Mesendoderm (in vitro differentiated cells): ENCODE measurements around the gene SYTL5.

Experiments used
- DNase-seq: peaks from one replicate; pipeline ENCODE4 v3.0.0; 2013
- H2AK5ac ChIP-seq: 2 replicates; pipeline ENCODE4 v1.6.1; 2013; ENCODE audit warnings: low read length, inconsistent platforms
- H2BK120ac ChIP-seq: 2 replicates; pipeline ENCODE4 v1.6.1; 2013; ENCODE audit warnings: low read depth, mild to moderate bottlenecking, low read length, moderate library complexity, mixed read lengths
- H2BK15ac ChIP-seq: replicated peaks from 2 replicates; pipeline ENCODE4 v1.6.1; 2013; ENCODE audit warnings: low read depth, mild to moderate bottlenecking, moderate library complexity
- H2BK5ac ChIP-seq: 2 replicates; pipeline ENCODE4 v1.6.1; 2013; ENCODE audit warnings: low read length, inconsistent platforms
- H3K18ac ChIP-seq: 2 replicates; pipeline ENCODE4 v1.6.1; 2013; ENCODE audit warnings: mild to moderate bottlenecking, low read length, mixed read lengths
- H3K23ac ChIP-seq: one replicate; pipeline ENCODE4 v1.6.1; 2013; ENCODE audit warnings: low read length
- H3K27ac ChIP-seq: 2 replicates; pipeline ENCODE4 v1.5.1; 2013; ENCODE audit warnings: low read depth, mild to moderate bottlenecking, inconsistent platforms, low read length, moderate library complexity
- H3K27me3 ChIP-seq: 2 replicates; pipeline ENCODE4 v1.6.1; 2013; ENCODE audit warnings: low read length, control low read depth, mild to moderate bottlenecking, inconsistent platforms; ENCODE audit not compliant: insufficient read depth, poor library complexity
- H3K36me3 ChIP-seq: 2 replicates; pipeline ENCODE4 v1.6.1; 2013; ENCODE audit warnings: low read length, inconsistent platforms; ENCODE audit not compliant: control insufficient read depth, insufficient read depth
- H3K4ac ChIP-seq: one replicate; pipeline ENCODE4 v1.6.1; 2013; ENCODE audit warnings: low read depth, mild to moderate bottlenecking, low read length, moderate library complexity
- H3K4me1 ChIP-seq: 2 replicates; pipeline ENCODE4 v1.6.1; 2013; ENCODE audit warnings: low read depth, low read length, inconsistent platforms; ENCODE audit not compliant: control insufficient read depth
- H3K4me2 ChIP-seq: 2 replicates; pipeline ENCODE4 v1.6.1; 2013; ENCODE audit warnings: low read length
- H3K4me3 ChIP-seq: 2 replicates; pipeline ENCODE4 v1.5.1; 2013; ENCODE audit warnings: mild to moderate bottlenecking, low read length
- H3K56ac ChIP-seq: one replicate; pipeline ENCODE4 v1.6.1; 2013; ENCODE audit warnings: low read length
- H3K79me1 ChIP-seq: 2 replicates; pipeline ENCODE4 v1.6.1; 2013; ENCODE audit warnings: low read length, inconsistent platforms
- H3K79me2 ChIP-seq: 2 replicates; pipeline ENCODE4 v1.6.1; 2013; ENCODE audit warnings: mild to moderate bottlenecking, low read length; ENCODE audit not compliant: control insufficient read depth, insufficient read depth
- H3K9ac ChIP-seq: 2 replicates; pipeline ENCODE4 v1.6.1; 2013; ENCODE audit warnings: low read length, inconsistent platforms
- H4K5ac ChIP-seq: one replicate; pipeline ENCODE4 v1.6.1; 2013; ENCODE audit warnings: low read length
- H4K8ac ChIP-seq: one replicate; pipeline ENCODE4 v1.6.1; 2013; ENCODE audit warnings: low read depth, mild to moderate bottlenecking, control low read depth, low read length, moderate library complexity
- WGBS: extraction: QIAGEN DNeasy Blood & Tissue Kit; methylation state at CpG from one replicate; pipeline ENCODE4 v1.1.7; 2013; ENCODE audit warnings: low lambda C conversion rate, missing lambda C conversion rate; ENCODE audit not compliant: insufficient coverage; ENCODE audit errors: extremely low coverage; 5-methylcytosine and 5-hydroxymethylcytosine counted together

The SYTL5 gene

GRCh38 chrX:38150993-38151392 is 144.6 kb downstream of the SYTL5 start:
- no peaks in the 10 kb centered on the region for H3K27me3 ChIP-seq
- no peak overlapping the region for H2AK5ac ChIP-seq
- no peak overlapping the region for H2BK15ac ChIP-seq
- H3K23ac ChIP-seq: no peak overlapping the region
- H2BK5ac ChIP-seq: no peak overlapping the region
- no peak for DNase-seq
- no peak overlapping the region for H3K4me3 ChIP-seq
- no peak overlapping the region for H3K4ac ChIP-seq
- no peak overlapping the region for H3K18ac ChIP-seq
- no peak overlapping the region for H3K4me2 ChIP-seq
- no peak overlapping the region for H3K9ac ChIP-seq
- no peaks in the 10 kb centered on the region for H3K79me2 ChIP-seq
- no peaks in the 10 kb centered on the region for H3K79me1 ChIP-seq
- H3K56ac ChIP-seq: no peak overlapping the region
- H3K36me3 ChIP-seq: no peaks in the 10 kb centered on the region
- no CpG with 5 or more reads among the region's 4 CpGs for WGBS
- H4K8ac ChIP-seq: no peak overlapping the region
- no peak overlapping the region for H3K27ac ChIP-seq
- no peaks in the 10 kb centered on the region for H3K4me1 ChIP-seq
- no peak overlapping the region for H2BK120ac ChIP-seq
- no peak overlapping the region for H4K5ac ChIP-seq

- no peak for DNase-seq
- H4K5ac ChIP-seq: no peak overlapping the region
- no peak overlapping the region for H3K27ac ChIP-seq
- H3K4me1 ChIP-seq: no peaks in the 10 kb centered on the region
- WGBS: no CpG with 5 or more reads among the region's 5 CpGs
- H3K18ac ChIP-seq: no peak overlapping the region
- H3K9ac ChIP-seq: no peak overlapping the region
- H3K56ac ChIP-seq: no peak overlapping the region
- no peak overlapping the region for H3K4me3 ChIP-seq
- H4K8ac ChIP-seq: no peak overlapping the region
- no peak overlapping the region for H2BK15ac ChIP-seq
- H2BK5ac ChIP-seq: no peak overlapping the region
- no peaks in the 10 kb centered on the region for H3K27me3 ChIP-seq
- H3K36me3 ChIP-seq: no peaks in the 10 kb centered on the region
- no peaks in the 10 kb centered on the region for H3K79me1 ChIP-seq
- H3K4ac ChIP-seq: no peak overlapping the region
- no peaks in the 10 kb centered on the region for H3K79me2 ChIP-seq
- H3K23ac ChIP-seq: no peak overlapping the region
- no peak overlapping the region for H2AK5ac ChIP-seq
- no peak overlapping the region for H3K4me2 ChIP-seq
- H2BK120ac ChIP-seq: no peak overlapping the region
These were observed 145.1 kb downstream of the SYTL5 start for GRCh38 chrX:38151441-38151840.

GRCh38 chrX:38154340-38154739 is 148.0 kb downstream of the SYTL5 start:
- WGBS: no CpG with 5 or more reads among the region's 5 CpGs
- H3K4me1 ChIP-seq: no peaks in the 10 kb centered on the region
- H3K27ac ChIP-seq: no peak overlapping the region
- H4K5ac ChIP-seq: no peak overlapping the region
- no peak overlapping the region for H3K23ac ChIP-seq
- no peak overlapping the region for H3K4ac ChIP-seq
- no peak overlapping the region for H2BK120ac ChIP-seq
- no peak overlapping the region for H4K8ac ChIP-seq
- H3K79me1 ChIP-seq: no peaks in the 10 kb centered on the region
- H2BK15ac ChIP-seq: no peak overlapping the region
- H3K56ac ChIP-seq: no peak overlapping the region
- no peak overlapping the region for H3K4me2 ChIP-seq
- no peaks in the 10 kb centered on the region for H3K79me2 ChIP-seq
- H3K18ac ChIP-seq: no peak overlapping the region
- H2AK5ac ChIP-seq: no peak overlapping the region
- no peak overlapping the region for H3K9ac ChIP-seq
- no peak for DNase-seq
- no peaks in the 10 kb centered on the region for H3K36me3 ChIP-seq
- no peak overlapping the region for H2BK5ac ChIP-seq
- no peak overlapping the region for H3K4me3 ChIP-seq
- no peaks in the 10 kb centered on the region for H3K27me3 ChIP-seq

GRCh38 chrX:38154818-38155217 is 148.5 kb downstream of the SYTL5 start:
- Histone ChIP-seq H3K79me2 (no peaks in the 10 kb centered on the region), H3K27ac (no peak overlapping the region), H3K4me1 (no peaks in the 10 kb centered on the region), H3K9ac (no peak overlapping the region), H3K4ac (no peak overlapping the region), H3K79me1 (no peaks in the 10 kb centered on the region), H3K18ac (no peak overlapping the region), H3K27me3 (no peaks in the 10 kb centered on the region), H2BK120ac (no peak overlapping the region), H3K4me3 (no peak overlapping the region), H3K36me3 (no peaks in the 10 kb centered on the region), H2BK15ac (no peak overlapping the region), H2AK5ac (no peak overlapping the region), H3K4me2 (no peak overlapping the region), H4K5ac (no peak overlapping the region), H3K23ac (no peak overlapping the region), H4K8ac (no peak overlapping the region), H2BK5ac (no peak overlapping the region), H3K56ac (no peak overlapping the region)
- WGBS: no CpG with 5 or more reads among the region's 2 CpGs
- no peak for DNase-seq

GRCh38 chrX:38156838-38157237 is 150.5 kb downstream of the SYTL5 start:
- no peak overlapping the region for H2BK120ac ChIP-seq
- no peak overlapping the region for H3K9ac ChIP-seq
- no peak overlapping the region for H2BK5ac ChIP-seq
- WGBS: no CpG with 5 or more reads among the region's 7 CpGs
- H2AK5ac ChIP-seq: no peak overlapping the region
- H3K4me1 ChIP-seq: no peaks in the 10 kb centered on the region
- H3K4ac ChIP-seq: no peak overlapping the region
- no peaks in the 10 kb centered on the region for H3K27me3 ChIP-seq
- no peaks in the 10 kb centered on the region for H3K79me1 ChIP-seq
- no peak overlapping the region for H2BK15ac ChIP-seq
- no peak overlapping the region for H3K4me2 ChIP-seq
- no peak overlapping the region for H3K27ac ChIP-seq
- H4K8ac ChIP-seq: no peak overlapping the region
- no peaks in the 10 kb centered on the region for H3K36me3 ChIP-seq
- no peak overlapping the region for H3K56ac ChIP-seq
- H3K4me3 ChIP-seq: no peak overlapping the region
- no peak for DNase-seq
- H3K23ac ChIP-seq: no peak overlapping the region
- H3K18ac ChIP-seq: no peak overlapping the region
- H4K5ac ChIP-seq: no peak overlapping the region
- H3K79me2 ChIP-seq: no peaks in the 10 kb centered on the region

- Histone ChIP-seq H3K27ac (no peak overlapping the region), H2BK120ac (no peak overlapping the region), H3K36me3 (no peaks in the 10 kb centered on the region), H3K79me2 (no peaks in the 10 kb centered on the region), H3K23ac (no peak overlapping the region), H2BK5ac (no peak overlapping the region), H2AK5ac (no peak overlapping the region), H4K8ac (no peak overlapping the region), H3K79me1 (no peaks in the 10 kb centered on the region), H3K4ac (no peak overlapping the region), H3K4me3 (no peak overlapping the region), H4K5ac (no peak overlapping the region), H3K4me2 (no peak overlapping the region), H3K4me1 (no peaks in the 10 kb centered on the region), H3K56ac (no peak overlapping the region), H2BK15ac (no peak overlapping the region), H3K27me3 (no peaks in the 10 kb centered on the region), H3K18ac (no peak overlapping the region), H3K9ac (no peak overlapping the region)
- DNase-seq: no peak
These were observed 156.8 kb downstream of the SYTL5 start for GRCh38 chrX:38163193-38163592.
